Fibroblast of lung (primary cell): ENCODE results near the gene FCHO2. TPM values are rescaled to one million over a fixed set of nuclear protein-coding genes. Genes with fewer than 3 reads are reported as not detected.

Experiments
- DNase-seq, 2 donors: peaks; one replicate each; pipeline versions ENCODE4 v3.0.0 to v3.0.0-alpha.2; 2010; ENCODE audit warnings: low read depth in 2 of 2
- H2AFZ ChIP-seq: 2 replicates; pipeline ENCODE4 v1.5.1; 2012; ENCODE audit warnings: low read length, control low read depth, inconsistent platforms
- H3K27ac ChIP-seq: 2 replicates; pipeline ENCODE4 v1.5.1; 2011; ENCODE audit warnings: low read length, control low read depth; ENCODE audit not compliant: insufficient read depth
- H3K27me3 ChIP-seq: 2 replicates; pipeline ENCODE4 v1.5.1; 2011; ENCODE audit warnings: mild to moderate bottlenecking, low read length; ENCODE audit not compliant: control insufficient read depth, insufficient read depth
- H3K36me3 ChIP-seq: 2 replicates; pipeline ENCODE4 v1.5.1; 2011; ENCODE audit warnings: low read length; ENCODE audit not compliant: control insufficient read depth, insufficient read depth
- H3K4me1 ChIP-seq: 2 replicates; pipeline ENCODE4 v1.5.1; 2011; ENCODE audit warnings: low read length; ENCODE audit not compliant: control insufficient read depth, insufficient read depth; ENCODE audit errors: extremely low read depth
- H3K4me2 ChIP-seq: 2 replicates; pipeline ENCODE4 v1.5.1; 2011; ENCODE audit warnings: low read length, control low read depth; ENCODE audit not compliant: insufficient read depth; ENCODE audit errors: extremely low read depth
- H3K4me3 ChIP-seq, 4 experiments: fragments of 200-600 bp in 1 of 4; sonication (generic) in 1 of 4; replicated peaks in 1 of 4; 2 replicates each; pipeline ENCODE4 v1.5.1; 2011 to 2016; ENCODE audit warnings: low read length in 4 of 4, low read depth in 3 of 4, mild to moderate bottlenecking in 3 of 4, control low read depth in 2 of 4, inconsistent platforms in 1 of 4, mixed read lengths in 1 of 4; ENCODE audit not compliant: insufficient read depth in 1 of 4; ENCODE audit errors: control extremely low read depth in 1 of 4
- H3K79me2 ChIP-seq: 2 replicates; pipeline ENCODE4 v1.5.1; 2012; ENCODE audit warnings: mild to moderate bottlenecking, low read length, inconsistent platforms; ENCODE audit not compliant: control insufficient read depth, insufficient read depth
- H3K9ac ChIP-seq: 2 replicates; pipeline ENCODE4 v1.5.1; 2011; ENCODE audit warnings: mild to moderate bottlenecking, low read length, control low read depth; ENCODE audit not compliant: insufficient read depth
- H3K9me3 ChIP-seq: 2 replicates; pipeline ENCODE4 v1.5.1; 2012; ENCODE audit warnings: low read depth, low read length; ENCODE audit not compliant: control insufficient read depth, insufficient read depth
- H4K20me1 ChIP-seq: 2 replicates; pipeline ENCODE4 v1.5.1; 2011; ENCODE audit warnings: low read length; ENCODE audit not compliant: control insufficient read depth, insufficient read depth; ENCODE audit errors: extremely low read depth
- EZH2 ChIP-seq: IDR thresholded peaks from 2 replicates; pipeline ENCODE4 v1.5.1; 2012; ENCODE audit warnings: low read length, control low read depth, mild to moderate bottlenecking; ENCODE audit errors: missing control alignments
- polyA plus RNA-seq, 2 donors: library from polyadenylated mRNA; depleted of rRNA in 1 of 2; stranded (reverse) in 1 of 2; unstranded in 1 of 2; fragments of >200 nt; gene quantifications; 2 replicates each; pipeline ENCODE4 v1.2.1, GENCODE V29; 2011 to 2012; ENCODE audit warnings: missing spikeins in 1 of 2
- total RNA-seq: library from RNA; depleted of rRNA; stranded (reverse); fragments of >200 nt; gene quantifications from 2 replicates; pipeline ENCODE4 v1.2.1, GENCODE V29; 2014
- TF ChIP-seq, protein P1 (sequence below), 2 donors: IDR thresholded peaks in 1 of 2; conservative IDR thresholded peaks in 1 of 2; 1 replicate in 1 of 2; 2 replicates in 1 of 2; pipeline ENCODE4 v1.5.1; 2011 to 2012; ENCODE audit warnings: low read length in 2 of 2, control low read depth in 1 of 2, inconsistent platforms in 1 of 2, low read depth in 1 of 2, mild to moderate bottlenecking in 1 of 2

FCHO2 gene
- total and polyA plus RNA-seq, 2 donors (not counting 1 experiment from before 2014, with no cell fraction given), result 11.3 to 19.2 TPM

DNA sequence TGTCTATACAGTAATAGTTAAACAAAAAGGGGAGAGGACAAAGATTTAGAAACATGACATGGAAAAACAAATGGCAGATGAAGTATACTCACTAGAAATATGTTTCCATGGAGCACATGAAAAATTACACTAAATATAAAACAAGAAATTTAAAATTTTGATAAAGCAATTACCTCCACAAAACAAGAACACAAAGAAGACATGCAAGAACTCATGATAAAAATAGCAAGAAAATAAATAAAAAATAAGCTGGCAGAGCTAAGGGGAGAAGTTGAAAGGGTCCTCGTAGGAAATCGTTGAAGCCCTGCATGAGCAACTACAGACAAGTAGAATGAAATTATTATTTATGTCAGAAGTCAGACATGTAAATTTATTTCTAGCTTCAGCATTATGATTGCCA, 141.9 kb downstream of the FCHO2 start:
- Histone ChIP-seq H3K4me2 (no peak overlapping the region), H3K4me1 (peaks cover 2% of the 10 kb centered on the region), H3K27me3 (no peaks in the 10 kb centered on the region), H3K4me3 (no peak overlapping the region), H3K36me3 (no peaks in the 10 kb centered on the region), H2AFZ (no peak overlapping the region), H3K9me3 (no peaks in the 10 kb centered on the region), H4K20me1 (no peaks in the 10 kb centered on the region), H3K9ac (no peak overlapping the region), H3K79me2 (no peaks in the 10 kb centered on the region), H3K27ac (no peak overlapping the region)
- DNase-seq, result no peak
- TF ChIP-seq EZH2, result no peak
- TF ChIP-seq, protein P1, sequence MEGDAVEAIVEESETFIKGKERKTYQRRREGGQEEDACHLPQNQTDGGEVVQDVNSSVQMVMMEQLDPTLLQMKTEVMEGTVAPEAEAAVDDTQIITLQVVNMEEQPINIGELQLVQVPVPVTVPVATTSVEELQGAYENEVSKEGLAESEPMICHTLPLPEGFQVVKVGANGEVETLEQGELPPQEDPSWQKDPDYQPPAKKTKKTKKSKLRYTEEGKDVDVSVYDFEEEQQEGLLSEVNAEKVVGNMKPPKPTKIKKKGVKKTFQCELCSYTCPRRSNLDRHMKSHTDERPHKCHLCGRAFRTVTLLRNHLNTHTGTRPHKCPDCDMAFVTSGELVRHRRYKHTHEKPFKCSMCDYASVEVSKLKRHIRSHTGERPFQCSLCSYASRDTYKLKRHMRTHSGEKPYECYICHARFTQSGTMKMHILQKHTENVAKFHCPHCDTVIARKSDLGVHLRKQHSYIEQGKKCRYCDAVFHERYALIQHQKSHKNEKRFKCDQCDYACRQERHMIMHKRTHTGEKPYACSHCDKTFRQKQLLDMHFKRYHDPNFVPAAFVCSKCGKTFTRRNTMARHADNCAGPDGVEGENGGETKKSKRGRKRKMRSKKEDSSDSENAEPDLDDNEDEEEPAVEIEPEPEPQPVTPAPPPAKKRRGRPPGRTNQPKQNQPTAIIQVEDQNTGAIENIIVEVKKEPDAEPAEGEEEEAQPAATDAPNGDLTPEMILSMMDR (conservative IDR thresholded peaks at IDR 0.05 in 1 of 2, IDR thresholded peaks at IDR 0.05 in 1 of 2; ENCODE audit: low read depth in 1 of 2, low read length in 2 of 2), result no peak

DNA sequence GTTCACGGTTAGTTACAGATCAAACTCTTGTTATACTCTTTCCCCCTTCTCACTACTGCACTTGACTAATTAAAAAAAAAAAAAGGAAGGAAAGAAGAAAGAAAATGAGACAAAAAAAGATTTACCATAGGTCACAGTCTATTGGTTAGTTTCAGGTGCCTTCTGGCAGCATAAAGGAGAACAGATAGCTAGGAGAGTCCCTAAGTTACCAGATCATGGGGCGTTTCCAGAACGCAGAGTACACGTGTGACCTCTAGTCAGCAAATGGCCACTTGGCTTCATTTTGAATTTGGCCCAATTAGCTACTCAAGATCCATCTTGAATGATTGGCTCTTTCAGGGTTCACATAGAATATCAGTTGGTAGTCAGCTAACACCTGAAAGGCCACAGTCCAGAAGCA, 144.3 kb downstream of the FCHO2 start:
- Histone ChIP-seq H3K9ac (no peak overlapping the region), H3K4me1 (no peaks in the 10 kb centered on the region), H3K9me3 (no peaks in the 10 kb centered on the region), H3K79me2 (no peaks in the 10 kb centered on the region), H2AFZ (no peak overlapping the region), H3K4me3 (no peak overlapping the region), H4K20me1 (no peaks in the 10 kb centered on the region), H3K27ac (no peak overlapping the region), H3K4me2 (no peak overlapping the region), H3K27me3 (no peaks in the 10 kb centered on the region), H3K36me3 (no peaks in the 10 kb centered on the region)
- DNase-seq, result no peak
- TF ChIP-seq, protein P1 (conservative IDR thresholded peaks at IDR 0.05 in 1 of 2, IDR thresholded peaks at IDR 0.05 in 1 of 2; ENCODE audit: low read depth in 1 of 2, low read length in 2 of 2), result no peak
- TF ChIP-seq EZH2, result no peak

DNA sequence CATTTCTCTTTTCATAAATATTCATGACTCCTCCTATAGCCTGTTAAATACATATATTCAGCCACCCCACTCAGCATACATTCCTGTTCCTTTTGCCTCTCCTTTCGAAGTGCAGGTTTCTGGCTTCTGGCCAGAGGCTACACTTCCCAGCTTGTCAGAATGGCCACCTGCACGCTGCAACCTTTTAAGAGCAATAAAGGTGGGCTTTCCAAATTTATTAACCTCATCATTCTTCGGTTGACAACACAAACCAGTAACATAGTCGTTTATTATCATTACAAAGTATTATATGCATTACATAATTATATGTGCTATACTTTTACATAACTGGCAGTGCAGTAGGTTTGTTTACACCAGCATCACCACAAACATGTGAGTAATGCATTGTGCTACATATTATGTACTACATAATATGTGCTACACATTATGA, 148.0 kb downstream of the FCHO2 start:
- TF ChIP-seq, protein P1 (conservative IDR thresholded peaks at IDR 0.05 in 1 of 2, IDR thresholded peaks at IDR 0.05 in 1 of 2; ENCODE audit: low read depth in 1 of 2, low read length in 2 of 2), result no peak
- no peak for TF ChIP-seq EZH2
- H3K4me2 ChIP-seq, result no peak overlapping the region

More for the DNA sequence above, 148.0 kb downstream of the FCHO2 start:
- DNase-seq, result no peak
- Histone ChIP-seq H3K27me3 (no peaks in the 10 kb centered on the region), H3K9me3 (no peaks in the 10 kb centered on the region), H3K36me3 (no peaks in the 10 kb centered on the region), H3K4me1 (no peaks in the 10 kb centered on the region), H3K79me2 (no peaks in the 10 kb centered on the region), H2AFZ (no peak overlapping the region), H3K9ac (no peak overlapping the region), H3K4me3 (no peak overlapping the region), H4K20me1 (no peaks in the 10 kb centered on the region), H3K27ac (no peak overlapping the region)
